Caco-2 (cell line): ENCODE measurements around the gene DEK. TPM values are rescaled to one million over a fixed set of nuclear protein-coding genes. Genes with fewer than 3 reads are reported as not detected.

Source experiments
- BruUV-seq: library from RNA; stranded (reverse); fragments of 400-500 nt; replicated peaks from 2 replicates; lab custom pipeline; 2021; lab: Mats Ljungman, UMichigan
- CTCF ChIA-PET: fragments of 300-600 bp; sonication (Branson Sonifier 250); formaldehyde crosslinking; loops from one replicate; lab custom pipeline; 2022; ENCODE audit warnings: antibody characterized with exemption; lab: Charles Lee
- POLR2A ChIA-PET: fragments of 300-600 bp; sonication (Branson Sonifier 250); formaldehyde crosslinking; loops from one replicate; lab custom pipeline; 2022; ENCODE audit warnings: antibody characterized with exemption; lab: Charles Lee
- DNase-seq, 2 experiments: peaks; one replicate each; pipeline versions ENCODE4 v3.0.0 to v3.0.0-alpha.2; 2020 to 2022
- H3K27me3 ChIP-seq: replicated peaks from 2 replicates; pipeline ENCODE4 v1.6.0; 2011; ENCODE audit warnings: low read length; ENCODE audit not compliant: control insufficient read depth, insufficient read depth
- H3K36me3 ChIP-seq: 2 replicates; pipeline ENCODE4 v1.5.1; 2011; ENCODE audit warnings: low read length; ENCODE audit not compliant: control insufficient read depth, insufficient read depth
- H3K4me1 ChIP-seq: fragments of 250-450 bp; sonication (Bioruptor Pico); 2 replicates; pipeline ENCODE4 v1.5.1; 2020; ENCODE audit warnings: mild to moderate bottlenecking
- H3K4me3 ChIP-seq: 2 replicates; pipeline ENCODE4 v1.5.1; 2011; ENCODE audit warnings: low read depth, mild to moderate bottlenecking, control low read depth, low read length
- H3K9me3 ChIP-seq: fragments of 250-450 bp; sonication (Bioruptor Pico); 2 replicates; pipeline ENCODE4 v1.5.1; 2020; ENCODE audit warnings: mild to moderate bottlenecking, moderate library complexity
- H3K27ac Mint-ChIP-seq: one replicate; pipeline ENCODE4 v1.8.0; 2022; ENCODE audit warnings: mixed read lengths; ENCODE audit not compliant: unreplicated experiment
- H3K27me3 Mint-ChIP-seq: one replicate; pipeline ENCODE4 v1.8.0; 2022; ENCODE audit warnings: mixed read lengths; ENCODE audit not compliant: insufficient read depth, unreplicated experiment
- H3K36me3 Mint-ChIP-seq: one replicate; pipeline ENCODE4 v1.8.0; 2022; ENCODE audit warnings: mild to moderate bottlenecking, mixed read lengths; ENCODE audit not compliant: insufficient read depth, unreplicated experiment
- H3K4me1 Mint-ChIP-seq: one replicate; pipeline ENCODE4 v1.8.0; 2022; ENCODE audit warnings: low read depth, mixed read lengths; ENCODE audit not compliant: unreplicated experiment
- H3K4me3 Mint-ChIP-seq: one replicate; pipeline ENCODE4 v1.8.0; 2022; ENCODE audit warnings: mild to moderate bottlenecking, moderate library complexity, mixed read lengths; ENCODE audit not compliant: unreplicated experiment
- H3K9me3 Mint-ChIP-seq: one replicate; pipeline ENCODE4 v1.8.0; 2022; ENCODE audit warnings: mixed read lengths; ENCODE audit not compliant: unreplicated experiment
- intact Hi-C: fragments of 100-400 bp; cut with micrococcal nuclease; formaldehyde crosslinking; loops from one replicate; pipeline ENCODE4 v1.10.0; 2022; ENCODE audit not compliant: unreplicated experiment
- total RNA-seq: library from RNA; stranded (reverse); gene quantifications from 2 replicates; pipeline ENCODE4 v1.2.3, GENCODE V29; 2022
- TF ChIP-seq, protein P1 (sequence below), 2 experiments: fragments of 200-600 bp in 1 of 2; IDR thresholded peaks; 1 replicate in 1 of 2; 2 replicates in 1 of 2; pipeline versions ENCODE4 v1.5.1 to v1.8.0; 2011 to 2022; ENCODE audit warnings: antibody characterized with exemption in 1 of 2, control low read depth in 1 of 2, inconsistent platforms in 1 of 2, low read depth in 1 of 2, low read length in 1 of 2, mild to moderate bottlenecking in 1 of 2, moderate library complexity in 1 of 2; ENCODE audit not compliant: insufficient read depth in 1 of 2, severe bottlenecking in 1 of 2, unreplicated experiment in 1 of 2

DEK gene
- total RNA-seq, 1 experiment from 2014 or later: 170 TPM

- Histone ChIP-seq H3K9me3 (no peaks in the 10 kb centered on the region), H3K27me3 (no peaks in the 10 kb centered on the region), H3K4me1 (no peaks in the 10 kb centered on the region), H3K36me3 (no peaks in the 10 kb centered on the region), H3K4me3 (no peak overlapping the region)
- intact Hi-C loops: no loop called here
- DNase-seq: no peak
- POLR2A ChIA-PET: interaction anchor here (0.5 kb wide), 1 partner anchor 8 kb away, joined by 3 read pairs; no protein-coding TSS in a partner anchor
- no peaks in the 10 kb centered on the region for H3K27me3 Mint-ChIP-seq
- TF ChIP-seq, protein P1, sequence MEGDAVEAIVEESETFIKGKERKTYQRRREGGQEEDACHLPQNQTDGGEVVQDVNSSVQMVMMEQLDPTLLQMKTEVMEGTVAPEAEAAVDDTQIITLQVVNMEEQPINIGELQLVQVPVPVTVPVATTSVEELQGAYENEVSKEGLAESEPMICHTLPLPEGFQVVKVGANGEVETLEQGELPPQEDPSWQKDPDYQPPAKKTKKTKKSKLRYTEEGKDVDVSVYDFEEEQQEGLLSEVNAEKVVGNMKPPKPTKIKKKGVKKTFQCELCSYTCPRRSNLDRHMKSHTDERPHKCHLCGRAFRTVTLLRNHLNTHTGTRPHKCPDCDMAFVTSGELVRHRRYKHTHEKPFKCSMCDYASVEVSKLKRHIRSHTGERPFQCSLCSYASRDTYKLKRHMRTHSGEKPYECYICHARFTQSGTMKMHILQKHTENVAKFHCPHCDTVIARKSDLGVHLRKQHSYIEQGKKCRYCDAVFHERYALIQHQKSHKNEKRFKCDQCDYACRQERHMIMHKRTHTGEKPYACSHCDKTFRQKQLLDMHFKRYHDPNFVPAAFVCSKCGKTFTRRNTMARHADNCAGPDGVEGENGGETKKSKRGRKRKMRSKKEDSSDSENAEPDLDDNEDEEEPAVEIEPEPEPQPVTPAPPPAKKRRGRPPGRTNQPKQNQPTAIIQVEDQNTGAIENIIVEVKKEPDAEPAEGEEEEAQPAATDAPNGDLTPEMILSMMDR (IDR thresholded peaks at IDR 0.05; ENCODE audit: insufficient read depth in 1 of 2, low read depth in 1 of 2, low read length in 1 of 2, severe bottlenecking in 1 of 2, unreplicated experiment in 1 of 2): no peak
- no peaks in the 10 kb centered on the region for H3K4me1 Mint-ChIP-seq
- no peak overlapping the region for H3K4me3 Mint-ChIP-seq
- CTCF ChIA-PET: no interaction called here
- no peaks in the 10 kb centered on the region for H3K9me3 Mint-ChIP-seq
- no peak overlapping the region for H3K27ac Mint-ChIP-seq
- H3K36me3 Mint-ChIP-seq: no peaks in the 10 kb centered on the region
- no TSS peak for BruUV-seq
Observed at GRCh38 chr6:18182568-18182967, 81.8 kb downstream of the DEK start.

DNA sequence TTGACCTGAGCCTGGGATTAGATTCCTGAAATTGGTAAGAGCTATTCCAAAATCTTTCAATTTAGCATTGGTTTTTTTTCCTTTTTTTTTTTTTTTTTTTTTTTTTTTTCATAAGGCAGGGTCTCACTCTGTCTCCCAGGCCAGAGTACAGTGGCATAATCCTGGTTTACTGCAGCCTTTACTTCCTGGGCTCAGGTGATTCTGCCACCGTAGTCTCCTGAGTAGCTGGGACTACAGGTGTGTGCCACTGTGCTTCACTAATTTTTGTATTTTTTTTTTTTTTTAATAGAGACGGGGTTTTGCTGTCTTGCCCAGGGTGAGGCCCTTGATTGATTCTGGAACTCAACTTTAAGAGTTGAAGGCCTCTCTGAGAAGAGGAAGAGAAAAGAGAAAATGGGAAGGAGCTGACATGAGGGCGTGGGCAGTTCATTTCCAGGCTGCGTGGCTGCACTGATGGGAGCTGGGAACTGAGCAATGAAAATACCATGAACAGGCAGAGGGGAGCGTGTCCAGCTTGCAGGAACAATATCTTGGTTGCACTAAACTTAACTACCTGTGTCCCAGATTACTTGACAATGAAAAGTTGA, 84.5 kb downstream of the DEK start:
- intact Hi-C loops: no loop called here
- no peaks in the 10 kb centered on the region for H3K9me3 ChIP-seq
- H3K27me3 Mint-ChIP-seq: no peaks in the 10 kb centered on the region
- no peak overlapping the region for H3K4me3 Mint-ChIP-seq
- DNase-seq: no peak
- no peaks in the 10 kb centered on the region for H3K27me3 ChIP-seq
- H3K36me3 Mint-ChIP-seq: no peaks in the 10 kb centered on the region
- H3K27ac Mint-ChIP-seq: no peak overlapping the region
- ChIA-PET POLR2A (no interaction called here), CTCF (no interaction called here)
- H3K9me3 Mint-ChIP-seq: no peaks in the 10 kb centered on the region
- H3K36me3 ChIP-seq: no peaks in the 10 kb centered on the region
- TF ChIP-seq, protein P1 (IDR thresholded peaks at IDR 0.05; ENCODE audit: insufficient read depth in 1 of 2, low read depth in 1 of 2, low read length in 1 of 2, severe bottlenecking in 1 of 2, unreplicated experiment in 1 of 2): no peak
- H3K4me1 Mint-ChIP-seq: no peaks in the 10 kb centered on the region
- no peaks in the 10 kb centered on the region for H3K4me1 ChIP-seq
- no peak overlapping the region for H3K4me3 ChIP-seq
- BruUV-seq: no TSS peak

DNA sequence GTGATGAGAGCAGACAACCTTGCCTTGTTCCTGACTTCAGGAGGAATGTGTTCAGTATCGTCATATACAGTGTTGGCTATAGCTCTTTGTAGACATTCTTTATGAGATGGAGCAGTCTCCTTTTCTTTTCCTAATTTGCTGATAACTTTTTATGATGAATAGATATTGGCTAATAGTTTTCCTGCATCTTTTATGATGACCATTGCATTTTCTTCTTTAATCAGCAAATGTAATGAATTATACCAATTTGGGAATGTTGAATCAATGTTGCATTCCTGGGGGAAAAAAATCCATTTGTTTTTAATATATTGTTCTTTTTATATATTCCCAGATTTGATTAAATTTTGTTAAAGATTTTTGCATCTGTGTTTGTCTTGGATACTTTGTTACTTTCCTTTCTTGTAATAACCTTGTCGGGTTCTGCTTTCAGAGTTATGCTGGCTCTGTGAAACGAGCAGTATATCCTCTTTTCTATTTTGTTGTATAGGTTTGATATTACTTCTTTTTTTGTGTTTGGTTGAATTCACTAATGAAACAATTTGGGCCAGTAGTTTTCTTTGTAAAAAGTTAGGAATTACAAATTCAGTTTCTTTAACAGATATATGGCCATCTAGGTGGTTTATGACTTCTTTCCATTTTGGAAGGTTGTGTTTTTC, 85.2 kb downstream of the DEK start:
- H3K4me1 ChIP-seq: no peaks in the 10 kb centered on the region
- CTCF ChIA-PET: no interaction called here
- POLR2A ChIA-PET: no interaction called here
- intact Hi-C loops: no loop called here
- no peaks in the 10 kb centered on the region for H3K27me3 Mint-ChIP-seq
- H3K36me3 ChIP-seq: no peaks in the 10 kb centered on the region
- H3K4me1 Mint-ChIP-seq: no peaks in the 10 kb centered on the region
- no peak overlapping the region for H3K4me3 ChIP-seq
- no peak overlapping the region for H3K4me3 Mint-ChIP-seq
- no peak for DNase-seq
- BruUV-seq: no TSS peak
- TF ChIP-seq, protein P1 (IDR thresholded peaks at IDR 0.05; ENCODE audit: insufficient read depth in 1 of 2, low read depth in 1 of 2, low read length in 1 of 2, severe bottlenecking in 1 of 2, unreplicated experiment in 1 of 2): no peak
- no peaks in the 10 kb centered on the region for H3K9me3 ChIP-seq
- H3K9me3 Mint-ChIP-seq: no peaks in the 10 kb centered on the region
- H3K27me3 ChIP-seq: no peaks in the 10 kb centered on the region
- H3K36me3 Mint-ChIP-seq: no peaks in the 10 kb centered on the region
- no peak overlapping the region for H3K27ac Mint-ChIP-seq
